HG03460 (cell line): Measurements from ENCODE around the gene LONP2.
"Not testable (repeated sequence)": the region's sequence is repeated elsewhere in the genome, so short reads cannot be mapped to it uniquely, and the experiment has no call there.

ENCODE experiments used
- ATAC-seq: cut with Tn5 transposase; IDR thresholded peaks from one replicate; pipeline ENCODE4 v1.9.1; 2021; ENCODE audit not compliant: unreplicated experiment

LONP2 gene

DNA sequence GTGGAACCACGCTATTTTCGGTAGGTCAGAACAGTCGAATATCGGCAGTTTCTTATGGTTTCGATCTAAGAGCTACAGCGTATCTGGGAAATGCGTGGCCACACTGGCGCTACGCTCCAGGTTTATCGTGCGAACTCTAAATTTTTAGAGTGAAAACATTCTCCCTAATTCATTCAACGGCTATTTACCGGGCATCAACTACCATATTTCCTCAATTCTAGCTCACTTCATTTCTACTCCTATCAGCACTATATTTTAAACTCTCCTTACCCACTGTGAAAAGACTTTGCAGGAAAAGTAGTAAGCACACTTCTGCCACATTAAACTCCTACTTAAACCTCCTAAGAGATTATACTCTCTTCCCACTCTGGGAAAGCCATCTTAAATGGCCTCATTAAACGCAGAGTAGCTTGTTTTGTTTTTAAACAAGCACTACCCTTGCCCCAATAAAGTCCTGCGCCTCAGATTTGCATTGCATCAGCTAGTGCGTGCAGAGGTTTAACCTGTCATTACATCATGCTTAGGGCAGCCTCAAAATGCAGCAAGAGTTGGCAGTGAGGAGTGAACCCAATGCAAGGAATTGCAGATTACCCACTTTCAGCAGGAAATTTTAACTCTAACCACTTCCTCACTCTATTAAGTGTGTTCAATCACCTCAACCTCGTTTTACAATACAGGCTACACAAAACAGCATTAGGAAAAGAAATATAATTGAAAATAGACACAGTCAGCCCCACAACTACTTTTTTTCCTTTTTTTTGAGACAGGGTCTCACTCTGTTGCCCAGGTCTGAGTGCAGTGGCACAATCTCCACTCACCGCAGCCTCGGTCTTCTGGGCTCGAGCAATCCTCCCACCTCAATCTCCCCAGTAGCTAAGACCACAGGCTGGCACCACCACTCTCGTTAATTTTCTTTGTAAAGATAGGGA is 122.3 kb downstream of the LONP2 start:
- peak; percentile 66 for ATAC-seq

DNA sequence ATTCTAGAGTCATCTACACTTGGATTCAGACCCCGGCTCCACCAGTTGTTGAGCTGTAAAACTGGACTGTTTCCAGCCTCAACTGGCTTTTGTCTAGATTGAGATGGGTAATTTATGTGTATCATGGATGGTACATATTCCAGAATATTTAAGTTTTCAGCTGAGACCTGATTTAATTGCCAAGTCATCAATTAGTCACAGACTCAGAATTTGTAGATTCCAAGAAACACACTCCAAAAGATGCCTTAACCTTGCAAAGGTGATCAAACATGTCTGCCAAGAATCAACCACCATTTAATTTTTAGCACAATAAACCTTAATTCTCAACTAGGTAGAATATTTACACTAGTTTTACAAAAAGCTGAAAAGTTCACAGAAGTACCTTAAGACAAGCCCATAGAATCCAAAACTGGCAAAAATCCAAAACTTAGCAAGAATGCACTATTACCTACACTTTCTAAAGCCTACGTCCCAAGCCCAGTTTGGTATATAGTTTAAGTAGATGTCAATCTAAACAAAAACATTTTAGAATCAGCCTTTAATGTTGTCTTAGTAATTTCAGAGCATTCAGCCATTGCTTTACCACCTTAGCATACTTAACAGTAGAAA is 123.4 kb downstream of the LONP2 start:
- no peak for ATAC-seq

DNA sequence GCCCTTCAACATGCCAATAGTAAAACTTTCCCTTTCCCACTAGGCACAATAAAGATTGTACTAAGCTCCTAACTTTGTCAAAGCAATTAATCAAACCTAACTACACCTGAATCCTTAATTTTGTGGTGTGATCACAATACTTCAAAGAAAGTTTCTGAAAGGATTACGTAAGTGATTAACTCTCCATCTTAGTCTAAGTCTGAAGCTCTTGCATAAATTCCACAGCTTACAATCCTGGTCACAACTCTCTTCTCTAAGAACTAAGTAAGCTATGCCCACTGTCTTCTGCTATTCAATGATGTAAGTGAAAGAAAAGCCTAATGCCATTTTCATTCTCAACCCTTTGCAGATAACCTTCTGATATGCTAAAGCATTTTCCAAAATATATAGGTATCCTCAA is 125.7 kb downstream of the LONP2 start:
- ATAC-seq: no peak

DNA sequence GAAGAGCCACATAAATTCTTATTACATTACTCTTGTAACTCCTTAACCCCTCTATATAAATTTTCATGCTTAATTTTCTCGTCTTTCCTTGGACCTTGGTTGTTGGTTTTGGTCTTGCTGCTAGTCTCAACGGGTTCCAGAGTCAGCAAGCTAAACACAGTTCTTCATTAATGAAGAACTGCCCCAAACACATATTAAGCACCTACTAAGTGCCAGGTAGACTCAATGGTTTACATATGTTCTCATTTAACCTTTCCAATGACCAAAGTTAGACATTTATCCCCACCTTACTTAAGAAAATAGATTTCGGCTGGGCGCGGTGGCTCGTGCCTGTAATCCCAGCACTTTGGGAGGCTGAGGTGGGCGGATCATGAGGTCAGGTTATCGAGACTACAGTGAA is 126.1 kb downstream of the LONP2 start:
- no peak for ATAC-seq

DNA sequence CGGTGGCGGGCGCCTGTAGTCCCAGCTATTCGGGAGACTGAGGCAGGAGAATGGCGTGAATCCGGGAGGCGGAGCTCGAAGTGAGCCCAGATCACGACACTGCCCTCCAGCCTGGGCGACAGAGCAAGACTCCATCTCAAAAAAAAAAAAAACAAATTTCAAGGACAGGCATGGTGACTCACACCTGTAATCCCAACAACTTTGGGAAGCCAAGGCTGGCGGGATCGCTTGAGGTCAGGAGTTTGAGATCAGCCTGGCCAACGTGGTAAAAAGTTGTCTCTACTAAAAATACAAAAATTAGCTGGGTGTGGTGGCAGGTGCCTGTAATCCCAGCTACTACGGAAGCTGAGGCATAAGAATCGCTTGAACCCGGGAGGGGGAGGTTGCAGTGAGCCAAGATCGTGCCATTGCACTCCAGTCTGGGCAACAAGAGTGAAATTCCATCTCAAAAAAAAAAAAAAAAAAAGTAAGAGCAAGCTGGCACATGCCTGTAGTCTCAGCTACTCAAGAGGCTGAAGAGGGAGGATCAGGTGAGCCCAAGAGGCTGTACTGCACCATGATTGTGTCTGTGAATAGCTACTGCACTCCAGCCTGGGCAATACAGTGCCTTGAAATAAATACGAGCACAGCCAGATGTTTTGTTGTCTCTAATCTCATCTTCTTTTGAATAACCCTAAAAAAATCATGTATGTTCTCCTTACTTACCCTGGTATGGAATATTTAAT is 126.7 kb downstream of the LONP2 start:
- ATAC-seq: not testable (repeated sequence)

DNA sequence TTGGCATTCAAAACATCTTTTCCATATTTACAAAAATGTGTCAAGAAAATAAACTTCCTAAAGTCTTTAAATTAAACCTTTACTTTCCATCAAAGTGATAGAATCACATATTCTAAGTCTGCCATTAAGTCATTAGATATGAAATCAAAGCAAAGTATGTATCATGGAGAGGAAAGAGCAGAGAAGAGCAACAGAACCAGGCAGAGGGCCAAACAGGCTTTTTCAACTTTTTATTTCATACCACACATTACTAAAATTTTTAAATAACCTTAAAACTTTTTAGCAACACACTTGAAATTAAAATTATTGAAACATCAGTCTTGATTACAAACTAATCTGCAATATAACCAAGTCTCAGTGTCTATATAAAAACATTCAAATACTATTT is 127.3 kb downstream of the LONP2 start:
- no peak for ATAC-seq

DNA sequence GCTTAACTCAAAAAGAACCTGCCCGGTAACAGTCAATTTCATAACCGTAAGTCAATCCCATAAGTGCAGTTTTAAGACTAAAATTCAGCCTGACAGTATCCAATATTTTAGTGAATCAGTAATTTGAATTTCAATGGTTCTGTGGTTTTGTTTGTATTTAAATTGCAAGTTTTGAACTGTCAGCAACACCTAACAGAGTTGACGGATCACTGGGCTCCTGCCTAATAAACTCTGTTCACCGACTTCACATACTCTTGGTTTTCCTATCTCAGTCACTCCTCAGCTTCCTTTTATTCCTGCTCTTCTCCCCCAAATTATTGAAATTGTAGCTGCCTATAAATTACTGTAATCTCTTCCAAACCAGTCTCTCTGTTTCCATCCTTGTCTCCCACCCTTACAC is 128.6 kb downstream of the LONP2 start:
- ATAC-seq: no peak

DNA sequence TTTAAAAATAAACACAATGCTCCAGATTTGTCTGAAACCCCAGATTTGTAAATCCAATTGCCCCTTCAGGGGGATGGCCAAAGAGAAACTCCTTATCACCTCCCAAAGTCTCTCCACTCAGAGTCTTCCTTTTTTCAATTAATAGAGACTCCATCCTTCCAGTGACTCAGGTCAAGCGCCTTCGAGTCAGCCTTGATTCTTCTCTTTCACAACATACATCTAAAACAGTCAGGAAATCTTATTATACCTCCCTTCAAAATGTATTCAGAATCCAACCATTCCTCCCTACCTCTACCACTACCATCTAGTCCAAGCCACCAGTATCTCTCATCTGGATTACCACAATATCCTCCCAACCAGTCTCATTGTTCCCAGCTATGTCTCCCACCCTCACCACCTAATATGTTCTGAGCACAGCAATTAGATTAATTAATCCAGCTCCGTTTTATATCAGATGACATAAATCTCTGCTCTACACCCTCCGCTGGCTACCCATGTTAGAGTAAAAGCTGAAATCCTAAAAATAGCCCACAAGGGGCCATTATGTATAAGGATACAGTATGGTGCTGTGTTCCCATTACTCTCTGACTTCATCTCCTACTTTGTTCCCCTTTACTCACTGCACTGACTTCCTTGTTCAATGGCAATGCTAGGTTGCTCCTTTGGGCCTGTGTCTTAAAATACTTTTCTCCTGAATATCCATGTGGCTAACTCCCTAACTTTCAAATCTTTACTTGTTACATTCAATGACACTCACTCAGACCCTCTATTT is 129.3 kb downstream of the LONP2 start:
- no peak for ATAC-seq

DNA sequence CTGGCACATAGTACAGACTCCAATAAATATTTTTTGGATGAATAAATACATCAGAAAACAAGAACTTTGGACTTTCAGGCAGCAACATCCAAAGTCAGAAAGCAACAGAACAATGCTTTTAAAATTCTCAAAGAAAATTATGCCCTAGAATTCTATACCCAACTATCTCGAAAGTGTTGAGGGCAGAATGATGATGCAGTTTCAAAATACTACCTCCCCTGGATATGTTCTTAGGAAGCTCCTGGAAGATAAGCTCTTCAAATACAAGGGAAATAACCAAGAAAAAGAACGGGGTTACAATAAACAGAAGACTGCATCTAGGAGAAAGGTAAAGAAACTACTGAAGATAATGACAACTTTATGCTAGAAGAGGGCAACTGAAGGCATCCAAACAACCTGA is 130.2 kb downstream of the LONP2 start:
- ATAC-seq: no peak

DNA sequence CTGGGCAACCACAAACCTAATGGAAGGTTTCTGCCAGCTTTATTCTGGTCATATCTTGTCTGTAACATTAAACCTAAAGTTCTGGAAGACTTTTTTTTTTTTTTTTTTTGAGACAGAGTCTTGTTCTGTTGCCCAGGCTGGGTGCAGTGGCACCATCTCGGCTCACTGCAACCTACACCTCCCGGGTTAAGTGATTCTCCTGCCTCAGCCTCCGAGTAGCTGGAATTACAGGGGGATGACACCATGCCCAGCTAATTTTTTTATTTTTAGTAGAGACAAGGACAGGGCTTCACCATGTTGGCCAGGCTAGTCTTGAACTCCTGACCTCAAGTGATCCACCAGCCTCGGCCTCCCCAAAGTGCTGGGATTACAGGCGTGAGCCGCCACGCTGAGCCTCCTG is 133.2 kb downstream of the LONP2 start:
- ATAC-seq: not testable (repeated sequence)

DNA sequence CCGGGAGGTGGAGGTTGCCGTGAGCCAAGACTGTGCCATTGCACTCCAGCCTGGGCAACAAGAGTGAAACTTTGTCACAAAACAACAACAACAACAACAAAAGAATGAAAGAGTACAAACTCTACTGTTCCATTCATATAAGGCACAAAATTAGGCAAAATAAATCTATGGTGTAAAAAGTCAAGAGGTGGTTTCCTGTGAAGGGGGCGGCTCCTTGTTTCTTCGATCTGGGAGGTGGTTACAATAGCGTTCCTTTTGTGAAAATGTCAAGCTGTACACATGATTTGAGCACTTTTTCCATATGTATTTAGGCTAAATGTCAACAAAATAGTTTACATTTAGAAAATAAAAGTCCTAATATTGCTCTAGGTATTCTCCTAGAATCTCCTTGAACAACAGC is 134.2 kb downstream of the LONP2 start:
- no peak for ATAC-seq

DNA sequence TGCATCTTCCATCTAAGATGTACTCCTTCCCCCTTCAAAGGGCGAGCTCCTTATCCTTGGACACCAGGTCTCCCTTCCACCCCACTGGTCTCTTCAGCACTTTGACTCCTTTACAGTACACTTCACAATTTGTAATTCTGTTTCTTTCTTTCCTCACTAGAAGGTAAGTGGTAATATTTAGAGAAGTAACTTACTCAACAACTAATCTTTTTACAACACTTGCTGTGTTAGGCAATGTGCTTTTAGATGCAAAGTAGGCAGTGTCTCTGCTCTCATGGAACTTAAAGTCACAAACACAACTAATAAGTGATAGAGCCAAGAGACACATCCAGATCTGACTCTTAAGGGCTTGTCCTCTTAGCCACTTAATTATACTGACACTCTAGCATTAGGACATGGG is 134.7 kb downstream of the LONP2 start:
- ATAC-seq: no peak

DNA sequence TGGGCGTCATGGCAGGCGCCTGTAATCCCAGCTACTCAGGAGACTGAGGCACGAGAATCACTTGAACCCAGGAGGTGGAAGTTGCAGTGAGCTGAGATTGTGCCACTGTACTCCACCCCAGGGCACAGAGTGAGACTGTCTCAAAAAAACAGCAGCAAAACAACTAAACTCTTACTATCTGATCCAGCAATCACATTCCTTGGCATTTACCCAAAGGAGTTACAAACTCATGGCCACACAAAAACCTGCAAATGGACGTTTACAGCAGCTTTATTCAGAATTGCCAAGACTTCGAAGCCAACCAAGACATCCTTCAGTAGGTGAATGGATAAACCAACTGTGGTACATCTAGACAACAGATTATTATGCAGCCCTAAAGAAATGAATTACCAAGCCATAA is 137.1 kb downstream of the LONP2 start:
- ATAC-seq: no peak

DNA sequence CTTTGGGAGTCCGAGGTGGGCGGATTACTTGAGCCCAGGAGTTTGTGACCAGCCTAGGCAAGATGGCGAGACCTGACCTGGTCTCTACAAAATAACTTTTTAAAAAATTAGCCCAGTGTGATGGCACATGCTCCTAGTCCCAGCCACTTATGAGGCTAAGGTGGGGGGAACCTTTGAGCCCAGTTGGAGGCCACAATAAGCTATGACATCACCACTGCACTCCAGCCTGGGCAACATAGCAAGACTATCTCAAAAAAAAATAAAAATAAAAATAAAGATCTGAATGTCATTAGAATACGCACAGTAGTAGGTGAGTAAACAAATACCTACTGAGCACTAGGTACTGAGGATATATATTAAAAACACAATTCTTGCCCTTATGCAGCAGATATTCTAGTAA is 138.0 kb downstream of the LONP2 start:
- ATAC-seq: no peak

DNA sequence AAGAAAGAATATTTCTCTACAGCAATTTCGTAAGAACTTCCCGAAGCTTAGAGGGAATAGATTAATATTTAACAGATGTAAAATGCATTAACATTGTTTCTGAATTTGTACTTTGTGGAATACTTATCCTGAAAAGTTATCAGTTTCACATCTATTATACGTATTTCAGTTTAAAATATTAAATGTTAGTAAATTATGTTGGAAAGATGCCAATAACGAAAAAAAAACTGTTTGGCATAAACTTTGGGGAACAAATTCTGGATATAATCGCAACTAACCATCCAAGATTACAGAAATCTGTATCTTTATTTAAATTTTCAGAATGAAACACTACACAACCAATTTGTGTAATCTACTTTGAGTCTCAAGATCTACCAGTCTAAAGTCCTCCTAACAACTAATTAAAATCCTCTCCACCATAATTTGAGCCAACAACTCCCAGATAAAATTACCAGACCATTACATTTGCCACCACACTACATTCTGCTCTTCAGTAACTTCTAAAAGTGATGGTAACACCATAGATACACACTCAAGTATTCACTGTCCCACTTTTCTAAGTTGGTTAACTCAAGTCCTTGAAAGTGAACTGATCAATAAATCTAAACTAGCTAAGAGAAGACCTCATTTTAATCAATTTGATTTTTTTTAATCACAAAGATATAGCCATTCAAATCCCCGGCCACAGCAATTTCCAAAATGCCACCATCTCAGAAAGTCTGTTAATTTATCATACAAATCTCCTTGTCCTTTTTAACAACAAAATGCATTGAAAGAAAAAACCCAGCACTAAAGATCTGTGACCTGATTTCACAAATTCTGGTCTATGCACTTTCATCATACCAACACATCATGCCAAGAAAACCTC is 139.1 kb downstream of the LONP2 start:
- ATAC-seq: no peak

DNA sequence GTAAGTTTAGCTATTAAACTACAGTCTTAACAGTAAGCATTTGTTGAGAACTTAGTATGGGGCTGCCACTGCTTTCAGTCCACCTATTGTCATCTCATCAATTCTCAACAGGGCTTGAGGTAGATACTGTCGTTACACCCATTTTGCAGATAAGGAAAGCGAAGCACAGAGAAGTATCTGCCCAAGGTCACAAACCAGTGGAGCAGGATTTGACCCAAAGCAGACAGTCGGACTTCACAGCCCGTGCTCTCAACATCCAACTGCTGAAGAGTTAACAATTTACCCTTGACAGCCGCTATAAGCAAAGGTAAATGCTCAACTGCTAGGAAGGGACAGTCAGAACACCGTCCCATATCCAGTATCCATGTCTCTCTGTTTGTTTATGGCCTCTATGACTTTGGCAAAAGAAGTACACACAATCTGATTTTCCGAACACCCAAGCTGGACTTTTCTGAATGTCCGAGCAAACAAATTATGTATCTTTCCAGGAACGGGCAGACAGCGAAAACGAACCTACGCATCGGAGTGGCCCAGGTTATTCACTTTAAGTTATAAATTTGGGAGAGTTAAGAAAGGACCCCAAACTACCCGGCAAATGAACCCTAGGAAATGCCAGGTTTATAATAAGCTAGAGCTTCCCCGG is 139.9 kb downstream of the LONP2 start:
- no peak for ATAC-seq

DNA sequence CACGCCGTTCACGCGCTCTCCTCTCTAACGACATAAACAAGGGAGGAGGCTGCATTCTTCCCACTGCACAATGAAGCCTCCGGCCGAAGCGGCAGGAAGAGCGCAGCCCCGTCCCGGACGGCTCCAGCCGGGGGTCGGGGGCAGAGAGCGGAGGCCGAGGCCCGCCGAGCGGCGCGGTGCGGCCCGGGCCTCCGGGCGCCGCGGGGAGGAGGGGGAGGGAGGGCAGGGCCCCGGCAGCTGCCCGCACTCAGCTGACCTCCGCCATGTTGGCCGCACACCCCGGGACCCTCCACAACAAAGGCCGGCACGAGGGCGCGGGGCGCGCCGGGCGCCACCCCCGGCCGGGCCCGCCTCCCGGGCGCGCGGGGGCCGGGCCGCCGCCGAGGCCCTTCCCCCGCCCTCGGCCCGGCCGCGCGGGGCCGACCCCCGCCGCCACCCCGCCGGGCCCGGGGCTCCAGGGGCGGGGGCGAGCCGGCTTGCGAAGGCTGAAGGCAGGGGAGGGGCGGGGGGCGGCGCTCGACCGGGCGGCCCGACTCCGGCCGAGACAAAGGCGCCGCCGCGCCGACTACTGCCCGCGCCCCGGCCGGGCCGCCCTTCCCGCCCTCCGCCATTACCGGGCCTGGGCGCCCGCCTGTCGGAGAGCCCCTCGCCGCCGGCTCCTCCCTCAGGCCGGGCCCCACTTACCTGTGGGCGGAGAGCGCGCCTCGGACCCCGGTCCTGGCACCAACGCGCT is 140.6 kb downstream of the LONP2 start:
- peak; percentile 39 for ATAC-seq

DNA sequence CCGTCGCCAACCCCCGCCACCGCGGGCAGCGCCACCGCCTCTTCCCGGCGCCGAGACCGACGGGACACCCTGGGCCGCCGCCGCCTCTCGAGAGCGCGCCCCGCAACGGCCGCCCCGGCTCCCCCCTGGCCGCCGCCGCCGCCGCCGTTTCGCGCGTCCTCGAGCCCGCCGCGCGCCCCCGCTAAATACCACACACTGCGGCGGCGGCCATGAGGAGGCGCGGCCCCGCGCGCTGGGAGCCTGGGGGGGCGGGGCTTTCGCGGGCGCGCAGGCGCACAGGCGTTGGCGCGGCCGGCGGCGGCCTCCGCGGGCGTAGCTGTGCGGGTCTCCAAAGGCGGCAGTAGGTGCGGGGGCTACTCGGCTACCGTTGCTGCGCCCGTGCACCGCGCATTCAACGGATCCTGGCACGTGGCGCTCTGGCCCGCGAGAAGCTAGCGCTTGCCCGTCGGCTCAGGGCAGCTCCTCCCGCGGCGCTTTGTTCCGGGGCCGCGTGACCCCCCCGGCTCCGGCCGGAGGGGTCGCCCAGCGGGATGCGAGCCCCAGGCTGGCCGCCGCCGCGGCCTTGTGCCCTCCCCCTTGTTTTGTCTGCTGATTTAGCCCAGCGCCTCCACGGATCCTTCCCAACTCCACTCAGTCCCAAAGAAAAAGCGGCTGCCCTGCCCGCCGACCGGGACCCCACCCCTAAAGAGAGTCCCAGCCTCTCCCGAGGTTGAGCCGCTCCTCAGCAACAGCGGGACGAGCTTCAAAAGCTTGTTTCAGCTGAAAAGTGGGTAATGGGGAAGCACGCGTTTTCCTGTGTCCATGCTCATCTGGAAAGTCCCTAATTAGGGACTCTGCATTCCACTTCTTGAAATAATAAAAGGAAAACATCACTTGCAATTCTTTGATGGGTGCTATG is 141.4 kb downstream of the LONP2 start, which contains the start of gene SIAH1:
Gene SIAH1 (minus strand): TSS at position 161 of the 898 bp plus-strand sequence. CDS start 22,985 bp downstream, outside the sequence.
- ATAC-seq: peak; percentile 66
